ENCODE results near the gene PDXK.

Gene PDXK

GRCh38 chr21:43783098-43783700 is 64.3 kb downstream of the PDXK start:
- DNase-seq, result no peak

- DNase-seq, result no peak
Measured at GRCh38 chr21:43785134-43785533, 66.2 kb downstream of the PDXK start.

- DNase-seq, result no peak
Measured at GRCh38 chr21:43786300-43786806, 67.4 kb downstream of the PDXK start.

- DNase-seq, result no peak
Measured at GRCh38 chr21:43786807-43787440, 68.0 kb downstream of the PDXK start.

- peak; percentile 94 for DNase-seq
Measured at GRCh38 chr21:43789276-43790009, 70.5 kb downstream of the PDXK start, which contains the start of gene RRP1. Gene RRP1, plus strand, starts transcription at chr21:43789577. Its CDS starts 53 bp downstream, at chr21:43789630.

- no peak for DNase-seq
Measured at GRCh38 chr21:43790010-43790524, 71.1 kb downstream of the PDXK start.

- no peak for DNase-seq
Measured at GRCh38 chr21:43792406-43792805, 73.5 kb downstream of the PDXK start.

- DNase-seq, result no peak
Measured at GRCh38 chr21:43793243-43793642, 74.3 kb downstream of the PDXK start.

- DNase-seq, result no peak
Measured at GRCh38 chr21:43794311-43794710, 75.4 kb downstream of the PDXK start.

GRCh38 chr21:43794857-43795256 is 75.9 kb downstream of the PDXK start:
- no peak for DNase-seq

- no peak for DNase-seq
Measured at GRCh38 chr21:43797415-43797814, 78.5 kb downstream of the PDXK start.

- DNase-seq, result no peak
Measured at GRCh38 chr21:43797925-43798715, 79.2 kb downstream of the PDXK start.

GRCh38 chr21:43799301-43799840 is 80.4 kb downstream of the PDXK start:
- DNase-seq, result no peak

- DNase-seq, result no peak
Measured at GRCh38 chr21:43800124-43800523, 81.2 kb downstream of the PDXK start.

GRCh38 chr21:43800566-43800965 is 81.6 kb downstream of the PDXK start:
- DNase-seq, result no peak

GRCh38 chr21:43801006-43801783 is 82.3 kb downstream of the PDXK start:
- DNase-seq, result no peak

- no peak for DNase-seq
Measured at GRCh38 chr21:43802713-43803313, 83.9 kb downstream of the PDXK start.

GRCh38 chr21:43803558-43804300 is 84.8 kb downstream of the PDXK start:
- DNase-seq, result no peak

GRCh38 chr21:43805275-43805800 is 86.4 kb downstream of the PDXK start:
- no peak for DNase-seq

GRCh38 chr21:43806017-43806710 is 87.2 kb downstream of the PDXK start:
- DNase-seq, result no peak

Measured in activated CD4-positive, alpha-beta T cell treated with anti-CD3 and anti-CD28 coated beads, Interleukin-2, amount 50 U/mL, for 16 hours (primary cell).